B cell (primary cell): ENCODE data around the gene IGSF9.

Source experiments
- EZH2 ChIP-seq: IDR thresholded peaks from 2 replicates; pipeline ENCODE4 v1.6.1; 2012; ENCODE audit warnings: borderline replicate concordance, low read depth, mild to moderate bottlenecking, moderate library complexity, low read length; ENCODE audit not compliant: insufficient read depth, poor library complexity, severe bottlenecking
- TF ChIP-seq, protein P1 (sequence below): fragments of 200-600 bp; IDR thresholded peaks from one replicate; pipeline ENCODE4 v1.8.0; 2022; ENCODE audit warnings: antibody characterized with exemption, mild to moderate bottlenecking

- TF ChIP-seq, protein P1, sequence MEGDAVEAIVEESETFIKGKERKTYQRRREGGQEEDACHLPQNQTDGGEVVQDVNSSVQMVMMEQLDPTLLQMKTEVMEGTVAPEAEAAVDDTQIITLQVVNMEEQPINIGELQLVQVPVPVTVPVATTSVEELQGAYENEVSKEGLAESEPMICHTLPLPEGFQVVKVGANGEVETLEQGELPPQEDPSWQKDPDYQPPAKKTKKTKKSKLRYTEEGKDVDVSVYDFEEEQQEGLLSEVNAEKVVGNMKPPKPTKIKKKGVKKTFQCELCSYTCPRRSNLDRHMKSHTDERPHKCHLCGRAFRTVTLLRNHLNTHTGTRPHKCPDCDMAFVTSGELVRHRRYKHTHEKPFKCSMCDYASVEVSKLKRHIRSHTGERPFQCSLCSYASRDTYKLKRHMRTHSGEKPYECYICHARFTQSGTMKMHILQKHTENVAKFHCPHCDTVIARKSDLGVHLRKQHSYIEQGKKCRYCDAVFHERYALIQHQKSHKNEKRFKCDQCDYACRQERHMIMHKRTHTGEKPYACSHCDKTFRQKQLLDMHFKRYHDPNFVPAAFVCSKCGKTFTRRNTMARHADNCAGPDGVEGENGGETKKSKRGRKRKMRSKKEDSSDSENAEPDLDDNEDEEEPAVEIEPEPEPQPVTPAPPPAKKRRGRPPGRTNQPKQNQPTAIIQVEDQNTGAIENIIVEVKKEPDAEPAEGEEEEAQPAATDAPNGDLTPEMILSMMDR, result no peak
- TF ChIP-seq EZH2, result no peak
Measured at GRCh38 chr1:159939678-159940002, 5.8 kb downstream of the IGSF9 start.
